GM18907 (cell line): ENCODE data around the gene VGLL1.

Experiments used
- ATAC-seq: cut with Tn5 transposase; IDR thresholded peaks from one replicate; pipeline ENCODE4 v1.9.1; 2021; ENCODE audit warnings: mild to moderate bottlenecking, moderate library complexity; ENCODE audit not compliant: unreplicated experiment

Gene VGLL1, protein sequence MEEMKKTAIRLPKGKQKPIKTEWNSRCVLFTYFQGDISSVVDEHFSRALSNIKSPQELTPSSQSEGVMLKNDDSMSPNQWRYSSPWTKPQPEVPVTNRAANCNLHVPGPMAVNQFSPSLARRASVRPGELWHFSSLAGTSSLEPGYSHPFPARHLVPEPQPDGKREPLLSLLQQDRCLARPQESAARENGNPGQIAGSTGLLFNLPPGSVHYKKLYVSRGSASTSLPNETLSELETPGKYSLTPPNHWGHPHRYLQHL

GRCh38 chrX:136531951-136532350, at the start of gene VGLL1:
VGLL1 (plus strand) TSS chrX:136532215; CDS start chrX:136536021, 3,806 bp downstream.
- ATAC-seq, result no peak

GRCh38 chrX:136487647-136488046, 44.4 kb upstream of the VGLL1 start, which contains the start of gene BRS3:
BRS3 (plus strand) TSS chrX:136487947; CDS start chrX:136488115, 168 bp downstream.
- ATAC-seq, result no peak

GRCh38 chrX:136488706-136489105, 43.3 kb upstream of the VGLL1 start:
- no peak for ATAC-seq

- ATAC-seq, result no peak
Measured at GRCh38 chrX:136491832-136492231, 40.2 kb upstream of the VGLL1 start.

GRCh38 chrX:136493011-136493410, 39.0 kb upstream of the VGLL1 start:
- ATAC-seq, result no peak

GRCh38 chrX:136495043-136495442, 37.0 kb upstream of the VGLL1 start:
- ATAC-seq, result no peak

- ATAC-seq, result no peak
Measured at GRCh38 chrX:136496186-136496763, 35.7 kb upstream of the VGLL1 start.

DNA sequence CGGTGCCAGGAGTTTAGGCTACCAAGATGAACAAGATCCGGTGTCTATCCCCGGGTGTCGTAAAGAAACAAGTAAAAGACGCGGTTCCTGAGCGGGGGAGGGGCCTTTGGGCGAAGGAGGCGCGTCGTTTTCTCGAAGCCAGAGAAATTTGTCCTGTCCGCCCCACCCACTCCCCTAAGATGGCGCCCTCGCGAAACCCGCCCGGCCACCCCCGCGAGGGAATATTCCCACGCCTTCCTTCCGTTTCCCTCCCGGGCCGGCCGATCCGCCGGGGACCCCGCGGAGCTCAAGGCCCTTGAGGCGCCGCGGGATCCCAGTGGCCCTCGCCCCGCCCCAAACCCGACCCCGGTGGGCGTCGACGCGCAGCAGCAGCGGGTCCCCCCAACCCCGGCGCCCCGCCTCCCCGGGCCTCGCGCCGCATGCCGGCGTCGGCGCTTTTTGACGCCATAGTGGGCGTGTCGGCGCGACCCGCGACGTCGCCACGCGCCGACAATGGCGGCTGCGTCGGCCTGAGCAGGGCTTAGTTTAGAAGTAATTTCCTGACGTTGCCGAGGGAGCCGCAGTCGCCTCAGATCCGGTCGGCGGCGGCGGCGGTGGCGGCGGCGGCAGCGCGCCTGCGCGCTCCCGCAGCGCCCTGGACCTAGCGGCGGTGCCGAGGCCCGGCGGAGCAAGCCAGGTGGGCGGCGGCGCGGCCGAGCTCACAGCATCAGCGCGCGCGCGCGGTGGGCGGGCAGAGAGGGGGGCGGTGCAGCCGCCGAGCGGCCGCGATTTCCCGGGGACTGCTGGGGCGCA, 35.1 kb upstream of the VGLL1 start:
- peak; percentile 84 for ATAC-seq

- ATAC-seq, result peak; percentile 27
Measured at GRCh38 chrX:136497556-136498052, 34.4 kb upstream of the VGLL1 start, which contains the start of gene HTATSF1. HTATSF1 (plus strand) TSS chrX:136497592; CDS start chrX:136497685, 93 bp downstream.

DNA sequence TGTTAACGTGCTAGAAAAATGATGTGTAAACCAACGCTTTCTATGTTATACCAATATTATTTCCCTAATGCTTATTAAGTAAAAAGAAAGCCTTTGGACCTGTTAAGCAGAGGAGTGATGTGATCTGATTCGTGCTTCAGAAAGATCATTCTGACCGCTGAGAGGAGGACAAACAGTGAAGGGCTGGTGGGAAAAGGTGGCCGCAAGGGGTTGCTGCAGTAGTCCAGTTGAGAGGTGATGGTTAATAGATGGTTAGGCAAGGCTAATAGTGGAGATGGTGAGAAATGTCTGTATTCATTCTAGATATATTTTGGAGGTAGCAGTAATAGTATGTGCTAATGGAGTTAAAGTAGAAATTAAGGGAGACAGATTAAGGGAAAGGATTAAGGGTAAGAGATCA, 12.9 kb upstream of the VGLL1 start:
- ATAC-seq, result no peak

DNA sequence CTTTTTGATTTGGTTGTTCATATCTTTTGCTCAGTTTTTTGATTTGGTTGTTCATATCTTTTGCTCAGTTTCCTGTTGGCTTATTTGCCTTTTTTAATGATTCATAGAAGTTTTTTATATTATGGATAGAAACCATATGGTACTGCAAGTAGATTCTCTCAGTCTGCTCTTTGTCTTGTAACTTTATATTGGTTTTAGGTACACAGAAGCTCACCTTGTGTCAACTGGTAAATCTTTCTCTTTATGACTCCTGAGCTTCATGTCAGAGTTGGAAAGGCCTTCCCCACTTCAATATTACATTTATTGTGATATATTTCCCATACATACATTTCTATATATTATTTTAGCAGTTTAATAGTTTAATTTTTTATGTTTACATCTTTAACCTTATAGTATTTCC, 8.2 kb upstream of the VGLL1 start:
- ATAC-seq, result no peak

DNA sequence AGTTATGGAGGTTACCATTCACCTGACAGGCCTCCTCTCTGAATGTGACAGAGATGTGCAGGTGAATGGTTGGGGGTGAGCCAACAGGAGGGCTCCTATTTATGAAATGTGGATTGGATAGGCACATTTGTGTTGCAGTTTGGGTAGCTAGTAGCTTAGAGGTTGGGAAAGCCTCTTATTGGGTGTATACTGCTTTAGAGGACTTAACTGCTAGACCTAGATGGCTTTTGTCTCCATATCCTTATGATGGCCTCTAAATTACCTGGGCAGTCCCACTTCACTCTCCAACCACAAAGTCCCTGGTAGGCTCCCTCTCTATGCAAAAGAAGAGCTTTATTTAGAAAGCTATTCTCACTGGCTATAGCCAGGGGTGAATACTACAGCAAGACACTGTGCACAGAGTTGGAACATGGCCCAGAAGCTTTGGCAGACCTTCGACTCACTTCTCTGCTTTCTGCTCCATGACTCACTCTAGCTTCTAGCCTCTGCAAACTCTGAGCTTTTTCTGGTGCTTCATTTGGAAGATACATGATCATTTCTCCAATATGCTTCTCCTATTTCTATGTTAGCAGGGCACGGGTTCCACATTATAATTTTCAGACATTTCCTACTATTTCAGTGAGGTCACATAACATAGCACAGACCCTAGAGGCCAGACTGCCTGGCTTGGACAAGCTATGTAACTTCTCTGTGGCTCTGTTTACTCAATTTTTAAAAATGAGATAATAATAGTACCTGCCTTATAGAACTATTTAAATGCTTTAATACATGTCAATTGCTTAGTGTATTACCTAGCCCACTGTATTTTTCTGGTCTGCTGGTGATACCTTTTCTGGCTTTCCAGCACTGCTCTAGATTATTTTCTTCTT, 6.0 kb upstream of the VGLL1 start:
- ATAC-seq, result no peak

- no peak for ATAC-seq
Measured at GRCh38 chrX:136528645-136529315, 3.2 kb upstream of the VGLL1 start.

GRCh38 chrX:136529795-136530194, 2.2 kb upstream of the VGLL1 start:
- ATAC-seq, result no peak

GRCh38 chrX:136534131-136534530, 2.1 kb downstream of the VGLL1 start:
- no peak for ATAC-seq

DNA sequence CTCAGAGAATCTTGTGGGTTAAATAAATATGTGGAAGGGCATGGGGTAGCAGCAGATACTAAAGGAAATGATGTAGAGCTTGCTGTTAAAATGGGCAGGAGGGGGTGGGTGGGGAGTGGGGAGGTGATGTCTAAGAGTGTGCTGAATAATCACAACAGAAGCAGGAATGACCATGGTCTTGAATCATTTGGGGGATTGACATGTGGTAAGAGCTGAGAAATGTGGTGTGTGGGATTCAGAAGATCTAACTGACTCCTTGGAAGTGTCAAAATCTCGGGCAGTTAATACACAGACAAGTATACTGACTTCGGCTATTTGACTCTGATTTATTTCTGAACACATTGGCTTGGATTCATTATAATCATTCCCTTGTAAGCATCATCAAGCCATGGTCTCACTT, 6.8 kb downstream of the VGLL1 start:
- no peak for ATAC-seq

DNA sequence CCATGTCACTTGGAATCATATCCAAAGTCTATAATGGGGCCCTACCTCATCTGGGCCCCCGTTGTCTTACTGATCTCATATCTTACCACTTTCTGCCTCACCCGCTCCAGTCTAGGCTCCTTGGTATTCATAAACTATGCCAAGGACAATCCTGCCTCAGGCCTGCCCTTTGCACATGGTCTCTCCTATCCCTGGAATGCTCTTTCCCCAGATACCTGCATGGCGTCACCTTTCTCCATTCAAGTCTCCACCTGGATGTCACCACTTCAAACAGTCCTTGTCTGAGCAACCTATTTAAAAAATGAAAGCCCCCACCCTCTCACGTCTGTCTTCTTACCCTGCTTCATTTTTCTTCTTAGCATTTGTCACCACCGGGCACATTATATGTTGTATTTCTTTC, 8.2 kb downstream of the VGLL1 start:
- no peak for ATAC-seq

DNA sequence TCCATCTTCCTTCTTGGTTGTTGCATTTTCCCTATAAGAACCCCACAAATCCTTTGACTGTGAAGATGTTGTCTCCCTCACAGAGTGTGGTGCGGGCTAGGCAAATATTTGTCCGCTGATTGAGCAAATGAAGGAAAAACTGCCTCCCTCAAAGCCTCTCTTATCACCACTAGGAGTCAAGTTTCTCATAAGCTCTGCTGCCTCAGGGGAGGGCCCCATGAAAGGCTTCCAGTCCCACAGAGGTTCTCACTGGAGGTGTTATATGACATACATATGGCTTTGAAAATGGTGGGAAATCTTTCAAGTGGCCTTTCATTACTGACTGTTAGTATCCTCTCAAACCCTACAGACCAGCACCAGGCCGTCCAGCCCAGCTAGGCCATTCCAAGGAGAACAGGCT, 9.3 kb downstream of the VGLL1 start:
- no peak for ATAC-seq

DNA sequence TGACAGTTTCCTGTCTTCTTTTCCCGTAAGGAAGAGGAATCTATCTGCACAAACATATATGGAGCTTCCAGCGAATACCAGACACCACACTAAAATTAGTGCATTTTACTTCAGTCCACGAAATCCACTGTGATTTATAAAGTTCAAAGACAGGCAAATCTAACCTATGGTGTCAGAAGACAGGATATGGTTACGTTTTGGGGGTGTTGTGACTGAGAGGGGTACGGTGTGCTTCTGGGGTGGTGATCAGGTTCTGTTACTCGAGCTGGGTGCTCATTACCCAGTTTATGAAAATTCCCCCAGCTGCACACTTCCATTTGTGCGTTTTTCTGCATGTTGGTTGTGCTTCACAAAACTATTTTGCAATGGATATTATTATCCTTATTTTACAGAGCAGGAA, 10.3 kb downstream of the VGLL1 start:
- ATAC-seq, result no peak

DNA sequence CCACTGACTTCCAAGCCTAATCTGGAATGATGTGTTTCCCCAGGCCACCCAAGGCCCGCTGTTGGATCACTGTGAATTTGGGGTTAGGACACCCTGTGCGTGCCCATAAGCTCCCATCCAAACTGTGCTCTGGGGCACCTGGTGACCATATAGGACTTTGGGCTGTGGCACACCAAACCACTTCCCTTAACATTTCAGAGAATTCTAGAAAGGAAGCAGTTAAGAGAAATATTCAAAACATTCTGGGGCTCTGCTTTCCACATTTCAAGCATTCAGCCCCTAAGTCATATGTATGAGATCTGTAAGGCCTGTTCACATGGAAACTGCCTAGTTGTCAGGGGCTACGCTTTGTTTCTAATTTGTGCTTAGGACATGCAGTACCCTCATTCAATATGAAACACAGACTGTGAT, 14.4 kb downstream of the VGLL1 start:
- ATAC-seq, result no peak
